ENCODE results near the gene PIGW.

The PIGW gene

DNA sequence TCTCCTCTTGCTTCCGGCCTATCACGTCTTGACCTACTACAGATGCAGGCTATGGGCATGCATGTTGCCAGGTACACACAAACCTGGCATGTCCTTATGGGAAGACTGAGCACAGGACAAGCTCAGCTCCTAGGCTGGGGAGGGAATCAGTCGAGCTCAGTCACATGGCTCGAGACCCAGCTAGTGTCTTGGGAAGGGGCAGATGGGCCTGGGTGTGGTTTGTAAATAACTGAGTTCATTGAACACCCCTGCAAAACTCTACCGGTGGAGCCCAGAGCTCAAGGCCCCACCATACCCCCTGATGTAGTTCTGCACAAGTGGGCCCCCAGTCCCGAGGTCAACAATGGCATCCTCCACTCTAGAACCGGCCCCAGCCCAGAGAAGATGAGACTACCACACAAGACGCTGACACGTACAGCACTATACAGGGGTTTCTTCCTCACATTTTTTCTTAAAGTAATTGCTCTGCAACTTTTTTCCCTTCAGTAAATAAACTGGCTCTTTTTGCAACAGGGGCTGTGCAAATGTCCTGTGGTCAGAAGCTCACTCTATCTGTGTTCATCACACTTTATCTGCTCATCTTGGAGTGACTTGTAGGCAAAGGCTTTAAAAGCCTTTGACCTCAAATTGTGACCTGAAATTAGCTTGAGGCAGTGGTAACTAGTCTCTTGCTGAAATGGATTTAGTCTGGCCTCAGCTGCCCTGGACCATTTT, 25.4 kb upstream of the PIGW start:
- no peak overlapping the region for H3K4me3 ChIP-seq (ENCODE audit: low read depth in 1 of 2, low read length in 2 of 2)
- H3K9ac ChIP-seq (ENCODE audit: low read length): no peak overlapping the region
- H3K9me3 ChIP-seq (ENCODE audit: low read length): no peaks in the 10 kb centered on the region
- peaks cover 24% of the 10 kb centered on the region for H3K36me3 ChIP-seq (ENCODE audit: insufficient read depth, low read length)
- no peaks in the 10 kb centered on the region for H3K27me3 ChIP-seq (ENCODE audit: control insufficient read depth in 1 of 2, insufficient read depth in 2 of 2, low read length in 2 of 2)
- no peak overlapping the region for H3K27ac ChIP-seq (ENCODE audit: low read depth, low read length)
- no peaks in the 10 kb centered on the region for H3K4me1 ChIP-seq (ENCODE audit: insufficient read depth, low read length)

DNA sequence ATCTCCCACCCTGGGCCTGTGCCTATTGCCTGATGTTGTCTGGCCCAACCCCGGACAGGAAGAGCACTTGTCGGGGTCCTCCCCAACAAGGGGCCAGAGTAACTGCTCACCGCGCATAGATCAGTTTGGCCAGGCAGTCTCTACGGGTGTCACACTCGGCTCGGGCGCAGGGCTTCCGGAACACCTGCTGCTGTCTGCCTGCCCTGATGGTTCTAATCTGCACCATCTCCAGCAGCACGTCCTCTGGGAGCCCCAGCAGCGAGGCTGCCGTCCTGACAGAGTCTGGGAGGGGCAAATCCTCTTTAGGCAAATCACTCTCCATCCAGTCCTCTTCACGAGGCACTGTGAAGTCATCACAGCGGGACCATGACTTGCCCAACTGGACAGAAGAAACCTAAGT, 24.2 kb upstream of the PIGW start:
- H3K9ac ChIP-seq (ENCODE audit: low read length): no peak overlapping the region
- no peaks in the 10 kb centered on the region for H3K27me3 ChIP-seq (ENCODE audit: control insufficient read depth in 1 of 2, insufficient read depth in 2 of 2, low read length in 2 of 2)
- no peak overlapping the region for H3K27ac ChIP-seq (ENCODE audit: low read depth, low read length)
- H3K36me3 ChIP-seq (ENCODE audit: insufficient read depth, low read length): peaks cover 16% of the 10 kb centered on the region
- H3K9me3 ChIP-seq (ENCODE audit: low read length): no peaks in the 10 kb centered on the region
- no peak overlapping the region for H3K4me3 ChIP-seq (ENCODE audit: low read depth in 1 of 2, low read length in 2 of 2)
- H3K4me1 ChIP-seq (ENCODE audit: insufficient read depth, low read length): no peaks in the 10 kb centered on the region

DNA sequence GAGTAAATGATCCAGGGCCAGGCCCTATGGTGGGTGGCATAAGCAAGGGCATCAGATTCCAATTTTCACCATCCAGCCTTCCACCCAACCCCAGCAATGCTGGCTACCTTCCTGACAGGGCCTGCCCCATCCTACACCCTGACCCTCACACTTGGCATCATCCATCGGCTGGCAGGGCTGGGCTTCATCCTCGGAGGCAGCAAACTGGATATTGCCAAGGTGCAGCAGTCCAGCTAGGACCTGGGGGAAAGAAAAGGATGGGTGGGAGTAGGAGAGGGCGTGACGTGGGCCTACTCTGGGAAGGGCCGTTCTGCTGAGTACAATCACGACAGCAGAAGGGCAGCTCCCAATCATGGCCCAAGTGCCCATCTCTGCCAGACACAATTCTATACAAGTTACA, 23.6 kb upstream of the PIGW start:
- Histone ChIP-seq H3K9me3 (ENCODE audit: low read length) (no peaks in the 10 kb centered on the region), H3K4me1 (ENCODE audit: insufficient read depth, low read length) (no peaks in the 10 kb centered on the region), H3K36me3 (ENCODE audit: insufficient read depth, low read length) (peaks cover 11% of the 10 kb centered on the region), H3K4me3 (ENCODE audit: low read depth in 1 of 2, low read length in 2 of 2) (no peak overlapping the region), H3K27ac (ENCODE audit: low read depth, low read length) (no peak overlapping the region), H3K27me3 (ENCODE audit: control insufficient read depth in 1 of 2, insufficient read depth in 2 of 2, low read length in 2 of 2) (no peaks in the 10 kb centered on the region), H3K9ac (ENCODE audit: low read length) (no peak overlapping the region)

DNA sequence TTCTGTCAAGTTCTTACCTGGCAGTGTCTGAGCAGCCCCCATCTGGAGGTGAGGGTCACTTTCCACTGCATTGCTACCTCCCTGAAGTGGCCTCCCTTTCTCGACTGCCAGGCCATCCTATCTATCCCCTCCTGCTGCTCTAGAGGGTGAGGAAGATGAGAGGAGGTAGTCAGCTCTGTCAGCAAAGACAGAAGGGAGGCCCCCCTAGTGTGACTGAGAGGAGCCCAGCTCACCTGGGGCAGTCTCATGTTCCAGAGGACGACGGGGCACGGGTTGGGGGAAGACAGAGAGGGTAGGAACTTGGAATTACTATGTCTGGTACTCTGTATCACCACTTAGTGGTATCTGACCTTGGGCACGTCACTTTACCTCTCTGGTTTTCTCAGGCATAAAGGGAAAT, 22.1 kb upstream of the PIGW start:
- Histone ChIP-seq H3K9me3 (ENCODE audit: low read length) (no peaks in the 10 kb centered on the region), H3K27ac (ENCODE audit: low read depth, low read length) (no peak overlapping the region), H3K36me3 (ENCODE audit: insufficient read depth, low read length) (no peaks in the 10 kb centered on the region)

DNA sequence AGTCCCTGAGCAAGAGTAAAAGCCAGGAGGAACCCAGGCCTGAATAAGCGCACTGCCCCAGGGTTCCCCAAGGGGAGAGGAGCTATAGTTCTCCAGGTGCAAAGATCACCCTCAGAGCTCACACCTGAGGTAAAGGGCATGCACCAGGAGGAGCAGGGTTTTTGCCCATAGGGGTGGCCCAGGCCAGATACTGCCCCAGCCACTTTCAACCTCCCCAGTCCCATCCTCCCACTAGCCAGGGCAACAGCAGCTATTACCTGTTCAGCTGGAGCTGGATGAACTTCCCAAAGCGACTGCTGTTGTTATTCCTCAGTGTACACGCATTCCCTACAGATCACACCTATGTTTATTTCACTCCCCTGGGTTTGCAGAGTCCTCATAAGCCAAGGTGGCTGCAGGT, 19.9 kb upstream of the PIGW start:
- H3K4me1 ChIP-seq (ENCODE audit: insufficient read depth, low read length): no peaks in the 10 kb centered on the region
- no peak overlapping the region for H3K4me3 ChIP-seq (ENCODE audit: low read depth in 1 of 2, low read length in 2 of 2)
- no peak overlapping the region for H3K27ac ChIP-seq (ENCODE audit: low read depth, low read length)
- no peaks in the 10 kb centered on the region for H3K9me3 ChIP-seq (ENCODE audit: low read length)
- H3K27me3 ChIP-seq (ENCODE audit: control insufficient read depth in 1 of 2, insufficient read depth in 2 of 2, low read length in 2 of 2): no peaks in the 10 kb centered on the region
- H3K36me3 ChIP-seq (ENCODE audit: insufficient read depth, low read length): no peaks in the 10 kb centered on the region
- no peak overlapping the region for H3K9ac ChIP-seq (ENCODE audit: low read length)

More for the DNA sequence above, 22.1 kb upstream of the PIGW start:
- H3K4me1 ChIP-seq (ENCODE audit: insufficient read depth, low read length): no peaks in the 10 kb centered on the region
- H3K9ac ChIP-seq (ENCODE audit: low read length): no peak overlapping the region
- no peaks in the 10 kb centered on the region for H3K27me3 ChIP-seq (ENCODE audit: control insufficient read depth in 1 of 2, insufficient read depth in 2 of 2, low read length in 2 of 2)
- no peak overlapping the region for H3K4me3 ChIP-seq (ENCODE audit: low read depth in 1 of 2, low read length in 2 of 2)

DNA sequence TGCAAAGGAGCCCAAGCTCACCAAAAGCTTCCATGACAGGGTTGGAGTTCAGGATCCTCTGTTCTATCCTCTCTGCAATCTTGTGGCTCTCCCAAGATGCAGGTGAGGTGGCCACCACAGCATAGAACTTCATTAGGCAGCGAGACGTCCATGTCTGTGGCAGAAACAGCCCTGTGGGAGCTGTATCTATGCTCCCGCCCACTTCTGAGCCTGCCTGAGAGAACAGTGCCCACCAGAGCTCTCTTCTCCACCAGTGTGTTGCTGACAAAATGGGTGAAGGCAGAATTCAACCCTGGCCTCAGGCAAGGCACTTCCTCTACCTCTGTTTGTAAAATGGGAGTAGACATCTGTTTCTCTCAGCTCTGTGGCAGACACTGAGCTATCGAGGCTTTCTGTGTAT, 18.9 kb upstream of the PIGW start:
- Histone ChIP-seq H3K4me1 (ENCODE audit: insufficient read depth, low read length) (no peaks in the 10 kb centered on the region), H3K4me3 (ENCODE audit: low read depth in 1 of 2, low read length in 2 of 2) (no peak overlapping the region), H3K9me3 (ENCODE audit: low read length) (no peaks in the 10 kb centered on the region), H3K27me3 (ENCODE audit: control insufficient read depth in 1 of 2, insufficient read depth in 2 of 2, low read length in 2 of 2) (no peaks in the 10 kb centered on the region), H3K27ac (ENCODE audit: low read depth, low read length) (no peak overlapping the region), H3K36me3 (ENCODE audit: insufficient read depth, low read length) (no peaks in the 10 kb centered on the region), H3K9ac (ENCODE audit: low read length) (no peak overlapping the region)

DNA sequence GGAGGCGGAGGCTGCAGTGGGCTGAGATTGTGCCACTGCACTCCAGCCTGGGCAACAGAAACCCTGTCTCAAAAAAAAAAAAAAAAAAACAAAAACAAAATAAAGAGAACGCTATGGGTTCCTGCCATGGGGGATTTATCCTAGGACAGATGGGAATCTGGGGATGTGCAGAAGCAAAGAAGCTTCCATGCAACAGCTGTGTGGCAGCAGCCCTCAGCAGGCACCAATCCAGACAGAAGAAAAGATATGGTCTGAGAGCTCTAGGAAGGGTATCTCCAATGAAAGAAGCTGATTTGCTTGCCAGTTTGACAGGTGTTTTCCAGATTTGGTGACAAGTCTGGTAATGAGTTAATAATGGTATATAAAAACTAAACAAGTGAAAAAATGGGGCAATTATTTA, 11.7 kb upstream of the PIGW start:
- no peak overlapping the region for H3K4me3 ChIP-seq (ENCODE audit: low read depth in 1 of 2, low read length in 2 of 2)
- H3K4me1 ChIP-seq (ENCODE audit: insufficient read depth, low read length): no peaks in the 10 kb centered on the region
- no peak overlapping the region for H3K27ac ChIP-seq (ENCODE audit: low read depth, low read length)
- H3K27me3 ChIP-seq (ENCODE audit: control insufficient read depth in 1 of 2, insufficient read depth in 2 of 2, low read length in 2 of 2): no peaks in the 10 kb centered on the region
- peaks cover 39% of the 10 kb centered on the region for H3K36me3 ChIP-seq (ENCODE audit: insufficient read depth, low read length)
- H3K9me3 ChIP-seq (ENCODE audit: low read length): no peaks in the 10 kb centered on the region
- H3K9ac ChIP-seq (ENCODE audit: low read length): no peak overlapping the region

DNA sequence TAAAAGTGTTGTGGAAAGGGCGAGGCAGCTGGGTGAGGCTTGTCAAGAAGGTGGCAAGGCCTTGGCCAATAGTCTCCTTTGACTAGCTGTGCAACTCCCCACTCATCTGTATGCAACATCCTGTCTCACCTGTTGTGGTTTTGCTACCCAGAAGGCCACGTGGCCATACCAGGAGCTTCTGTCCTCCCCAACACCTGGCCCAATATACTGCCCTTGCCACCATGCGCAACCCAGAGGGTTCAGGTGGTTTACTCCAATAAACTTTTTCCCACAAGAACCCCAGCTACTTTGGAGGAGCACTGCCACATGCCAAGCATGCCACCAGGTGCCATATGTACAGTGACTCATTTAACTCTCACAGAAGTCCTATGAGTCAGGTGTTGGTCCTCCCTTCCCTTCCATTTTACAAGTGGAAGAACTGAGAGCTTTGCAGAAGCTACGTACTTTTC, 10.3 kb upstream of the PIGW start:
- Histone ChIP-seq H3K4me3 (ENCODE audit: low read depth in 1 of 2, low read length in 2 of 2) (no peak overlapping the region), H3K9ac (ENCODE audit: low read length) (no peak overlapping the region), H3K27ac (ENCODE audit: low read depth, low read length) (no peak overlapping the region), H3K4me1 (ENCODE audit: insufficient read depth, low read length) (no peaks in the 10 kb centered on the region), H3K9me3 (ENCODE audit: low read length) (no peaks in the 10 kb centered on the region), H3K36me3 (ENCODE audit: insufficient read depth, low read length) (peaks cover 39% of the 10 kb centered on the region), H3K27me3 (ENCODE audit: control insufficient read depth in 1 of 2, insufficient read depth in 2 of 2, low read length in 2 of 2) (no peaks in the 10 kb centered on the region)

DNA sequence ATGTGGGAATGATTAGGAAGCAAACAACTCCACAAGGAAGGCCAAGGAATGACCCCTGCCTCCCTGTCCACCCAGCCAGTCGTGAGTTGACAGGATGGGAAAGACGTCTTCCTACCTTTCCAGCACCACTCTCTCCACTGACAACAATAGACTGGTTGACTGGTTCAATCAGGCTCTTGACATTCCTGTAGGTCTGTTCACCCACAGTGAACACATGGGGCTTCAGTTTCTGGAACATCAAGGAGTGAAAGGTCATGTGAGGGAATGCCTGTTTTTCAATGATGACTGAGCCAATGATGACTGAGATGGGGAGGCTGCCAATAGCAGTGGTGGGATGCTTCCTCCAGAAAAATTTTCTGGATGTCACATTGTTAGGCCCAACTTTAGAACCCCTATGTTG, 9.7 kb upstream of the PIGW start:
- Histone ChIP-seq H3K27me3 (ENCODE audit: control insufficient read depth in 1 of 2, insufficient read depth in 2 of 2, low read length in 2 of 2) (no peaks in the 10 kb centered on the region), H3K36me3 (ENCODE audit: insufficient read depth, low read length) (peaks cover 39% of the 10 kb centered on the region)

DNA sequence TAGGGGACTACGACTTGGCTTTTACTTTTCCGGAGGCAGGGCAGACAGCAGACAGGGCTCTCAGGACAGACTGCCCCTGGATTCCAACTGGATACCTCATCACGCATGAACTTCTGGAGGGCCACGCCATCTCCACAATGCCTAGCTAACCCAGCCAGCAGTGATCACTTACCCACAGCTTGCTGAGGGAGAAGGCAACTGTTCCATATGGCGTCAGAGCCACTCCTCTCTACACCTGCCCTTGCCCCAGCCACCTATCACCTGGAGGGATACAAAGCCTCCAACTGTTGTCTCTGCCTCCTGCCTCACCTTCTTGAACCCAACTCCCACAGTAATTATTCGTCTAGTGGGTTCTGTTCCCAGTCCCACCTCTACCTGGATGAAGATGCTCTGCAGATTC, 8.9 kb upstream of the PIGW start:
- H3K27me3 ChIP-seq (ENCODE audit: control insufficient read depth in 1 of 2, insufficient read depth in 2 of 2, low read length in 2 of 2): no peaks in the 10 kb centered on the region
- H3K9me3 ChIP-seq (ENCODE audit: low read length): no peaks in the 10 kb centered on the region
- H3K27ac ChIP-seq (ENCODE audit: low read depth, low read length): no peak overlapping the region
- H3K9ac ChIP-seq (ENCODE audit: low read length): no peak overlapping the region
- H3K4me1 ChIP-seq (ENCODE audit: insufficient read depth, low read length): no peaks in the 10 kb centered on the region
- no peak overlapping the region for H3K4me3 ChIP-seq (ENCODE audit: low read depth in 1 of 2, low read length in 2 of 2)
- peaks cover 39% of the 10 kb centered on the region for H3K36me3 ChIP-seq (ENCODE audit: insufficient read depth, low read length)

More for the DNA sequence above, 9.7 kb upstream of the PIGW start:
- H3K9me3 ChIP-seq (ENCODE audit: low read length): no peaks in the 10 kb centered on the region
- H3K27ac ChIP-seq (ENCODE audit: low read depth, low read length): no peak overlapping the region
- H3K4me1 ChIP-seq (ENCODE audit: insufficient read depth, low read length): no peaks in the 10 kb centered on the region
- H3K9ac ChIP-seq (ENCODE audit: low read length): no peak overlapping the region
- no peak overlapping the region for H3K4me3 ChIP-seq (ENCODE audit: low read depth in 1 of 2, low read length in 2 of 2)

DNA sequence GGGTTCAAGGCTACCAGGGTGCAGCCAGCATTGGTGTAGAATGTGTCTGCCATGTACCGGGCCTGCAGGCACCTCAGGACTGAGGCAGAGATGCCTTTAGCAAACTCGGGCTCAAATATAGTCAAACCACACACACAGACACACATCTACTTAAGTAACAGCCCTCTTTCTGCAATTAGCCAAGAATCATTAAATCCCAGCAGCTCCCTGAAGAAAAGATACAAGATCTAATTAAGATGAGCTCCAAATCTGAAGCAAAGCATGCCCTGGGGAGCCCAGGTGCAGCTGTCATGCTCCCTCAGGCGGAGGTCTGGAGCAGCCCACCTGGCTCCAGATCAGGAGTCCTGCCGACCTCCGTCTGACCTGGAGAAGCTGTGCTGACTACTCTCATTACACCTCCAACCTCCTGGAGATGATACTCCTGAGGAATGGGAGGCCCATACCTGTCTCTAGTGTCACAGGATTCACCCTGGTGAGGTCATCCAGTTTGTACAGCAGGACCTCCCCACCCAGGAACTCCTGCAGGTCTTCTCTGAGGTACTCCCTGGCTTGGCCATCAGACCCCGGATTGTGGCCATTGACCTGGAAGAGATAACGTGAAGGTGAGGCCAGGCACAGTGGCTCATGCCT, 7.1 kb upstream of the PIGW start:
- H3K36me3 ChIP-seq (ENCODE audit: insufficient read depth, low read length): peaks cover 41% of the 10 kb centered on the region

DNA sequence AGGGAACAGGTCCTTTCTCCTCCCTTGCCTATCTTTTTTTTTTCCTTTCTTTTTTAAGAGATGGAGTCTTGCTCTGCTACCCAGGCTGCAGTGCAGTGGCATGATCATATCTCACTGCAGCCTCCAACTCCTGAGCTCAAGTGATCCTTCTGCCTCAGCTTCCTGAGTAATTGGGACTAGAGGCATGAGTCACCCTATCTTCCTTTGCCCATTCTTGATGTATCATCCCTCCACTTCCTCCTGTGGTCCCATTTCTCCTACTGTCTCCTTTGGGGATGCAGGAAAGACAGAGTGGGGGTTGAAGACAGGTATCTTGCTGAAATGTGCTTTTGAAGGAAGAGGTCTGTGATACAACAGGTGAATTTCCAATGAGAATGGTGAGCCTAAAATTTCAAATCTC, 5.7 kb upstream of the PIGW start:
- H3K36me3 ChIP-seq (ENCODE audit: insufficient read depth, low read length): peaks cover 40% of the 10 kb centered on the region
- no peak overlapping the region for H3K4me3 ChIP-seq (ENCODE audit: low read depth in 1 of 2, low read length in 2 of 2)
- no peaks in the 10 kb centered on the region for H3K9me3 ChIP-seq (ENCODE audit: low read length)
- peaks cover 6% of the 10 kb centered on the region for H3K4me1 ChIP-seq (ENCODE audit: insufficient read depth, low read length)
- no peak overlapping the region for H3K27ac ChIP-seq (ENCODE audit: low read depth, low read length)
- H3K9ac ChIP-seq (ENCODE audit: low read length): no peak overlapping the region
- H3K27me3 ChIP-seq (ENCODE audit: control insufficient read depth in 1 of 2, insufficient read depth in 2 of 2, low read length in 2 of 2): no peaks in the 10 kb centered on the region

More for the DNA sequence above, 7.1 kb upstream of the PIGW start:
- Histone ChIP-seq H3K27me3 (ENCODE audit: control insufficient read depth in 1 of 2, insufficient read depth in 2 of 2, low read length in 2 of 2) (no peaks in the 10 kb centered on the region), H3K9me3 (ENCODE audit: low read length) (no peaks in the 10 kb centered on the region), H3K27ac (ENCODE audit: low read depth, low read length) (no peak overlapping the region), H3K4me3 (ENCODE audit: low read depth in 1 of 2, low read length in 2 of 2) (no peak overlapping the region), H3K4me1 (ENCODE audit: insufficient read depth, low read length) (no peaks in the 10 kb centered on the region), H3K9ac (ENCODE audit: low read length) (no peak overlapping the region)

Data from muscle layer of colon (tissue), 2 donors.